Measurements from ENCODE around the gene COL4A1. TPM values are rescaled to one million over a fixed set of nuclear protein-coding genes. Genes with fewer than 3 reads are reported as not detected.

The COL4A1 gene
- total RNA-seq, 2 donors from 2014 or later, result 27.0 to 97.0 TPM

DNA sequence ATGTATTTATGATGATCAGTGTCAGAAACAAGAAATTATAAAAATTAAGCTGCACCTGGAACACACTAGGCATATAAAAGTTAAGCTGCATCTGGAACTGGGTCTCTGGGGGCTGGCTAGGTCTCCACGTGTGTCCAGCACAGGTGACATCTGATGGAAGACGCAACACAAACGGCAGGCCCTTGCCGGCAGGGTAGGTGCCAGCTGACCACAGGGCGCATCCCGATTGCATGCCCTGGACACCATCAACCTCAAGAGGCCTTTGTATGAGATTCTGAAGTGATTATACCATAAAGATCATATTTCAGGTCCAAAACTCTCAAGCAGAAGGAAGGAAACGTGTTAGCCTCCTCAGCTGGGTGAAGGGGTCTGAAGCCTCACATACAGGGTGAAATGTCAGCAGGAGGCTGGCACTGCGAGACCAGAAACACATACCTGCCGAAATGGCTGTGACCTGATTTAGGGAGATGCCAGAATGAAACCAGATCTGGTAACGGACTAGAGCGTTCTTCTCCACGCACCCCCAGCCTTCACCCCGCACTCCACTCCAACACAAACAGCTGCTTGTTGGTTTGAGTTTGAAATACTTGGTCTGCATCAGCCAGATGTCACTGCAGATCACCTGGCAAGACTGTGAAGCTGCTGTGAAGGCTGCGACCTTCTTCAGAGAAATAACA lies 37.3 kb downstream of the COL4A1 start:
- no peak for DNase-seq
- TF ChIP-seq, protein P1, sequence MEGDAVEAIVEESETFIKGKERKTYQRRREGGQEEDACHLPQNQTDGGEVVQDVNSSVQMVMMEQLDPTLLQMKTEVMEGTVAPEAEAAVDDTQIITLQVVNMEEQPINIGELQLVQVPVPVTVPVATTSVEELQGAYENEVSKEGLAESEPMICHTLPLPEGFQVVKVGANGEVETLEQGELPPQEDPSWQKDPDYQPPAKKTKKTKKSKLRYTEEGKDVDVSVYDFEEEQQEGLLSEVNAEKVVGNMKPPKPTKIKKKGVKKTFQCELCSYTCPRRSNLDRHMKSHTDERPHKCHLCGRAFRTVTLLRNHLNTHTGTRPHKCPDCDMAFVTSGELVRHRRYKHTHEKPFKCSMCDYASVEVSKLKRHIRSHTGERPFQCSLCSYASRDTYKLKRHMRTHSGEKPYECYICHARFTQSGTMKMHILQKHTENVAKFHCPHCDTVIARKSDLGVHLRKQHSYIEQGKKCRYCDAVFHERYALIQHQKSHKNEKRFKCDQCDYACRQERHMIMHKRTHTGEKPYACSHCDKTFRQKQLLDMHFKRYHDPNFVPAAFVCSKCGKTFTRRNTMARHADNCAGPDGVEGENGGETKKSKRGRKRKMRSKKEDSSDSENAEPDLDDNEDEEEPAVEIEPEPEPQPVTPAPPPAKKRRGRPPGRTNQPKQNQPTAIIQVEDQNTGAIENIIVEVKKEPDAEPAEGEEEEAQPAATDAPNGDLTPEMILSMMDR (IDR thresholded peaks at IDR 0.05), result no peak
- no peaks in the 10 kb centered on the region for H3K9me3 ChIP-seq
- H3K36me3 ChIP-seq, result no peaks in the 10 kb centered on the region
- intact Hi-C loops (cut with DNase I), result no loop called here
- no peaks in the 10 kb centered on the region for H3K27me3 ChIP-seq
- no peak overlapping the region for H3K9ac ChIP-seq (ENCODE audit: low read depth in 2 of 2, low read length in 2 of 2)
- H3K4me3 ChIP-seq, result no peak overlapping the region
- no peaks in the 10 kb centered on the region for H3K4me1 ChIP-seq
- H3K27ac ChIP-seq, result no peak overlapping the region

DNA sequence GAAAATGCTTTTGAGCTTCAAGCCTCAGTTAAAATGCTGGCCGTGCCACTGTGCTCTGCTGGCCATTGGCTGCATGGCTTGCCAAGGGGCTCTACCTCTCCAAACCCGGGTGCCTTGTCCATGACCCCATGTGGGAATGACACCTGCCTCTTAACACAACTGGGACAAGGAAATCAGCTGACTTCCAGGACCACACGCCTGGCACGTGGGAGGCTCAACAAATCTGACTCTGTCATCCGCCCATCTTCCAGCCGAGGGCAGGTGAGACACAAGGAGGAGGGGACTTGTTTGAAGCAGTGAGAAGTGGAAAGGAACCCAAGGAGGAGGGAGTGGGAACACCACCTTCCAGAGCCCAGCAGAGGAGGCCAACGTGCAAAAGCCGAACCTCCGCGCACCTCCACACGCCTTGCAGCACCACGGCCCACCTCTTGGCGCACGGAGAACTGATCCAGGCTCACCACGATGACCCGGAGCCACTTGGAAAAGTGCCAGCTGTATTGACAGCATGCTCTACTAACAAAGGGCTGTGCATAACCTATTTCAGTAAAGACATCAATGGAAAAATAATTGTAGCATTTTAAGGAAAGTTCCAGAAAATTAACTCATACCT lies 38.3 kb downstream of the COL4A1 start:
- H3K27me3 ChIP-seq, result no peaks in the 10 kb centered on the region
- H3K9ac ChIP-seq (ENCODE audit: low read depth in 2 of 2, low read length in 2 of 2), result no peak overlapping the region
- no peak for DNase-seq
- no peak overlapping the region for H3K4me3 ChIP-seq
- H3K4me1 ChIP-seq, result no peaks in the 10 kb centered on the region
- no peaks in the 10 kb centered on the region for H3K9me3 ChIP-seq
- intact Hi-C loops (cut with DNase I), result no loop called here
- no peak overlapping the region for H3K27ac ChIP-seq
- TF ChIP-seq, protein P1 (IDR thresholded peaks at IDR 0.05), result no peak
- H3K36me3 ChIP-seq, result no peaks in the 10 kb centered on the region

DNA sequence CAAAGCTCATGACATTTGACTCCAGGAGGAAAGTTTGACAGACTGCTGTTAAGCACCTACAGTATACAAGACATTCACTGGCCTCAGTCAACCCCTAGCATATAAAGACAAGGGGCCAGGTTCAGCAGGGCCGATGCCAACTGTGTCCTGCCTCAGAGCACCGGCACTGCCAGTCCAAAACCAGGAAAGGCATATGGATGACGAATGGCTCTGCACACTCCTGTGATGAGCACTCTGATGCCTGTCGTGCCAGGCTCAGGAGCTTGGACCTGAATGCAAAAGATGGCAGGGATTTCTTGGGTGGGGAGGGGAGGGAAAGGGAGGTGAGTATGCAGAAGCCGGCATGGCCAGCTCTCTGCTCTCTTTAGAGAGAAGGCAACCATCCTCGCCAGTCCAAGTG lies 38.9 kb downstream of the COL4A1 start:
- H3K4me1 ChIP-seq, result no peaks in the 10 kb centered on the region
- no peak overlapping the region for H3K4me3 ChIP-seq
- no peaks in the 10 kb centered on the region for H3K27me3 ChIP-seq
- TF ChIP-seq, protein P1 (IDR thresholded peaks at IDR 0.05), result no peak
- intact Hi-C loops (cut with DNase I), result no loop called here
- H3K9ac ChIP-seq (ENCODE audit: low read depth in 2 of 2, low read length in 2 of 2), result no peak overlapping the region
- H3K9me3 ChIP-seq, result no peaks in the 10 kb centered on the region
- no peaks in the 10 kb centered on the region for H3K36me3 ChIP-seq
- no peak for DNase-seq
- H3K27ac ChIP-seq, result no peak overlapping the region

DNA sequence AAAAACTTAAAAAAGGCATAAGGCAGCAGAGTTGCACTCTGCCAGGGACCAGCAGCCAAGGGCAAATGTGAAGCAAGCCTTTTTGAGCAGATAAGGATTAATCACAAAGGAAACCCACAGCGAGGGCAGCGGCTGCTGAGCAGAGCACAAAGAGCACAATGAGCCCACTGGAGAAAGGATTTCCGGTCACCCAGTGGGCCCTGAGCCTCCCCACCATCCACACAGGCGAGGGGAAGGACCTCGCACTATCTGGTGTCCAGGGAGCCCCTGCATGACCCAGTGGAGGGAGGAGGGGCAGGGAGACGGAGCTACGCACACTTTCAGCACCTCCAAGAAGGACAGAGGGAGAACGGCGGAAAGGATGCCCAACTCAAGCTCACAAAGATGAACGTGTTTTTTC lies 40.0 kb downstream of the COL4A1 start:
- Histone ChIP-seq H3K4me3 (no peak overlapping the region), H3K27me3 (no peaks in the 10 kb centered on the region), H3K27ac (no peak overlapping the region), H3K36me3 (no peaks in the 10 kb centered on the region), H3K9me3 (no peaks in the 10 kb centered on the region), H3K9ac (ENCODE audit: low read depth in 2 of 2, low read length in 2 of 2) (no peak overlapping the region), H3K4me1 (no peaks in the 10 kb centered on the region)
- intact Hi-C loops (cut with DNase I), result no loop called here
- no peak for DNase-seq
- TF ChIP-seq, protein P1 (IDR thresholded peaks at IDR 0.05), result no peak

DNA sequence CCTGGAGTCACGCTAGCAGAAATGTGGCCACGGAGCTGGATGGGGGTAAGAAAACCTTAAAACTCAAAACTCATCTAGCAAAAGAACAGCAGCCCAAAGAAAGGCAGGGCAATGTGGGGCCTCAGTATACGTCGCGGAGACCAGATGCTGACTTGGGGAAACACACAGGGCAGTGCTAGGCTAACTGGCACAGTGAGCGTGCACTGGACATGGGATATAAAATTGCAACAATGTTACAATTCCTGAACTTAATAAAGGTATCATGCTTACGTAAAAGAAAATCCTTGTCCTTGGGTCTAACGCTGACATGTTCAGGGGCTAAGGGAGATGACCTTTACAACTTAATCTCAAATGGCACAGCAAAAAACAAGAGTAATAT lies 40.5 kb downstream of the COL4A1 start:
- no peaks in the 10 kb centered on the region for H3K4me1 ChIP-seq
- H3K27ac ChIP-seq, result no peak overlapping the region

More for the DNA sequence above, 40.5 kb downstream of the COL4A1 start:
- no peak for DNase-seq
- intact Hi-C loops (cut with DNase I), result no loop called here
- Histone ChIP-seq H3K9ac (ENCODE audit: low read depth in 2 of 2, low read length in 2 of 2) (no peak overlapping the region), H3K9me3 (no peaks in the 10 kb centered on the region), H3K27me3 (no peaks in the 10 kb centered on the region), H3K4me3 (no peak overlapping the region), H3K36me3 (no peaks in the 10 kb centered on the region)
- TF ChIP-seq, protein P1 (IDR thresholded peaks at IDR 0.05), result no peak

Measured in colonic mucosa (tissue), 4 donors.